DMS53 treated with DMSO at 0.1 percent for 48 hours (cell line): ENCODE results near the gene FER.
"Not testable (repeated sequence)": the region's sequence is repeated elsewhere in the genome, so short reads cannot be mapped to it uniquely, and the experiment has no call there.

Source experiments
- DNase-seq: peaks from one replicate; lab custom pipeline; 2025; ENCODE audit not compliant: unreplicated experiment; lab: John Stamatoyannopoulos, UW

Gene FER

DNA sequence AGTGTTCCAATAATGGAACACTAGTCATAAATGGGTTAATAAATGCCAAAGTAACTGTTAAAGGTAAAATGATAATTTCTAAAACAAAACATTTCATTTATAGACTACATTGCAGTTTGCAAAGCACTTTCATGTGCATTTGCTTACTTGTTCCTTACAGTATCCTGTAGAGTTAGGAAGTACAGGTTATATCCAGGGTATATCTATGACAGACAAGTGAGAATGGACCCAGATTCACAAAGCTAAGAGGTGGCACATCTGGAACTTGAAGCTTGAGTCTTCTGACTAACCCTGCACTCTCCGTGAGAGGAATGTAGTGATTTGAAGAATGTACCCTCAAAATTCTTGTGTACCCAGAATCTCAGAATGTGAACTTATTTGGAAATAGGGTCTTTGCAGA is 121.4 kb downstream of the FER start:
- no peak for DNase-seq

- no peak for DNase-seq
These were observed 128.8 kb downstream of the FER start for GRCh38 chr5:108876451-108876850.

DNA sequence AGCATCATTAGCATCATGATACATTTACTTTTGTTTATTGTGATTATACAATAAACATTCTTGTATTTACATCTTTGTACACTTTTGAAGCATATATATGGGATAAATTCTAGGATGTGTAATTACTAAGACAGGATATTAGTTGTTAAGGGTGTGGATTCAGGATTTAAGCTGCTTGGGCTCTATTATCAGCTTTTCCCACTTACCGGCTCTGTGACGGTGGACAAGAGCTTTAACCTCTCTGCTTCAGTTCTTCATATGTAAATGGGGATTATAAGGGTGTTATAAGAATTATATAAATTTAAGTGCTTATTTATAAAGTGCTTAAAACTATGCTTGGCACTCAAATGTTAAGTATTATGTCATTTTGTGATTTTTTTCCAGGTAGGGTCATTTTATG is 131.1 kb downstream of the FER start:
- no peak for DNase-seq

DNA sequence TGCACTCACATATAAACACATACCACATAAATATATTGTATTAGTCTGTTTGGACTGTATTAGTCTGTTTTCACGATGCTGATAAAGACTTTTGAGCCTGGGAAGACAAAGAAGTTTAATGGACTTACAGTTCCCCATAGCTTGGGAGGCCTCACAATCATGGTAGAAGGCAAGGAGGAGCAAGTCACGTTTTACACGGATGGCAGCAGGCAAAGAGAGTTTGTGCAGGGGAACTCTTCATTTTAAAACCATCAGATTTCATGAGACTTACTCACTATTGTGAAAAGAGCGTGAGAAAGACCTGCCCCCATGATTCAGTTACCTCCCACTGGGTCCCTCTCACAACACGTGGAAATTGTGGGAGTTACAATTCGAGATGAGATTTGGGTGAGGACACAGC is 133.4 kb downstream of the FER start:
- DNase-seq: no peak

- DNase-seq: no peak
These were observed 137.0 kb downstream of the FER start for GRCh38 chr5:108884736-108885135.

GRCh38 chr5:108898257-108898656 is 150.6 kb downstream of the FER start:
- no peak for DNase-seq

- DNase-seq: no peak
These were observed 151.0 kb downstream of the FER start for GRCh38 chr5:108898707-108899106.

DNA sequence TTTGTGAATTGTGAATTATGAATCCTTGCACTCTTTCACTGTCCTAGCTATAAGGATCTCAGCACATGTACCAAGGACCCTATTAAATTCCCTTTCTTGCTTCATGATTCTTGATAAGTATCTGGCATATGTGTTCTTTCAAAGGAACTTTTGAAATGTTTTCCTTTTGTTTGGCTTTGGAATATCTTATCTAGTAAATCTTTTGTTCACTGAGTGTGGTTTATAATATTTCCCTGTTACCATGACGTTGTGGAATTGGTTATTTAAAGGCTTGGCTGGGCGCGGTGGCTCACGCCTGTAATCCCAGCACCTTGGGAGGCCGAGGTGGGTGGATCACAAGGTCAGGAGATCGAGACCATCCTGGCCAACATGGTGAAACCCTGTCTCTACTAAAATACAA is 151.5 kb downstream of the FER start:
- not testable (repeated sequence) for DNase-seq

DNA sequence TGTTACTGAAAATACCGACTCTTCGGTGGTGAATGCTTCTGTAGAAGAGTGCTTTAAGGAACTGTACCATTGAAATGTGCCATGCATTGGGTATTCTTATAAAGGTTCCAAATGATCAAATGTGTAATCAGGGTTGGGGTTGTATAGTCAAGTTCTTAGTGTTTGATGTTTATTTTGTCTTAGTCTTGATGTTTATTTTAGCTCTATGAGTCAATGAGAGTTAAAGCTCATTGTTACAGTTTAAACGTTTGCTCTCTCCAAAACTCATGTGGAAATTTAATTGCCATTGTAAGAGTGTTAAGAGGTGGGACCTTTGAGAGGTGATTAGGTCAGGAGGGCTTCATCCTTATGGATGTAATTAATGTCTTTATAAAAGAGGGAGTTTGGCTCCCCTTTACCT is 153.0 kb downstream of the FER start:
- DNase-seq: peak; percentile 20

GRCh38 chr5:108905805-108906204 is 158.1 kb downstream of the FER start:
- DNase-seq: no peak

DNA sequence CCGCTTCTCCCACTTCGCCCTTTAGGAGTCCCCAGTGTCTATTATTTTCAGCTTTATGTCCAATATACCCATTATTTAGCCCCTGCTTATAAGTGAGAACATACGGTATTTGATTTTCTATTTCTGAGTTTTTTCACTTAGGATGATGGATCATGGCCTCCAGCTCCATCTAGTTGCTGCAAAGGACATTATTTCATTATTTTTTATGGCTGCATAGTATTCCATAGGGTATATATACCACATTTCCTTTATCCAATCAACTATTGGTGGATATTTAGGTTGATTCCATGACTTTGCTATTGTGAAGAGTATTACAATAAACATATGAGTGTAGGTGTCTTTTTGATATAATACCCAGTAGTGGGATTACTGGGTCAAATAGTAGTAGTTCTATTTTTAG is 162.9 kb downstream of the FER start:
- DNase-seq: no peak

DNA sequence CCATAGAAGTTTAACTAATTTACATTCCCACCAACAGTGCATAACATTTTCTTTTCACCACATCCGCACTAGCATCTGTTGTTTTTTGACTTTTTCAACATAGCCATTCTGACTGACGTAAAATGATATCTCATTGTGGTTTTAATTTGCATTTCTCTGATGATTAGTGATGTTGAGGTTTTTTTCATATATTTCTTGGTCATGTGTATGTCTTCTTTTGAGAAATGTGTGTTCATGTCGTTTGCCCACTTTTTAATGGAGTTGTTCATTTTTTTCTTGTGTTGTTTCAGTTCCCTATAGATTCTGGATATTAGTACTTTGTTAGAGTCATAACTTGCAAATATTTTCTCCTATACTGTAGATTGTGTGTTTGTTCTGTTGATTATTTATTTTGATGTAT is 163.4 kb downstream of the FER start:
- no peak for DNase-seq

DNA sequence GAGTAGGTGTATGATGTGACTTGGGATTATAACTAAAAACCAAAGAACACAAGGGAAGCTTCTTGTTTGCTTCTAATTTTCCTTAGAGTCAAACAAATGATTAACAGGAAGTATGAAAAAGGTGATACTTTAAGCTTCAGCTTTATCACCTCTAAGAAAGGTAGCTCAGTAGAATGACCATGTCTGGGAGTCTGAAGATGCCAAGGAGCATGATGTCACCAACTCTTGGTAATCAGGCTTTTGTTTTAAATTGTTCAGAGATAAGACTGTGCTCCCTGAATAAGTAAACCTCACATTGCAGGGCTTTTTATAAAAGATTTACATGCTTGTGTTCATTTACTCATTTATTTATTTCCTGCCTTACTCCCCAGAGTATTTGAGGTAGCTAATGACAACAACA is 169.9 kb downstream of the FER start:
- no peak for DNase-seq

DNA sequence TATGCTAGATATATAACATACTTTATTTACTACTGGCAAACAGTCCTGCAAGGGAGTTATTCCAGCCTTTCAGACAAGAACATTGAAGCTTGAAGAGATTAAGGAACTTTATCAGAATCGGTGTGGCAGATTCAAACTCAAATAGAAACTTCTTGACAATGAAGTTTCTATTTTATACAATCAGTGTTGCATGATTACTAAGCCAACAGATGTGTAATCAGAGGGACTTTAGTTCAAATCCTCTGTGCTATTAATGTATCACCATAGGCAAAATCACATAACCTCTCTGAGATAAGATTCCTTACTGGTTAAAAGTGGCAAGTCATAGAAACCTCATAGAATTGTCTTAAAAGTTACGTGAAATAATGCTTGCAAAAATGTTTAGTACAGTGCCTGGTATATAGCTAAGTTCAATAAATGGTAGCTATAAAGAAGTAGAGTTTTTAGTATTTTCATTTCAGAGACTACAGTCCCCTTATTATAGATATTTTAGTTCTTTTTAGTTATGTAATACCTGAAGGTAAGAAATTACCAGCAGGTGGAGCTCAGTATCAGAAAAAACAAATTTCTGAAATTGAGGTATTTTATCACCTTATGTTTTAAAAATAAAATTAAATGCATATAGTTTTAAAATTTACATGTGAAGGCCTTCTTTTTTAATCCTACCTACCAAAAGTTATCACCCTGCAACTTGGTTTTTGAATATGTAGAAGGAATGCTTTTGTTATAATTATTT is 172.1 kb downstream of the FER start:
- peak; percentile 3 for DNase-seq

DNA sequence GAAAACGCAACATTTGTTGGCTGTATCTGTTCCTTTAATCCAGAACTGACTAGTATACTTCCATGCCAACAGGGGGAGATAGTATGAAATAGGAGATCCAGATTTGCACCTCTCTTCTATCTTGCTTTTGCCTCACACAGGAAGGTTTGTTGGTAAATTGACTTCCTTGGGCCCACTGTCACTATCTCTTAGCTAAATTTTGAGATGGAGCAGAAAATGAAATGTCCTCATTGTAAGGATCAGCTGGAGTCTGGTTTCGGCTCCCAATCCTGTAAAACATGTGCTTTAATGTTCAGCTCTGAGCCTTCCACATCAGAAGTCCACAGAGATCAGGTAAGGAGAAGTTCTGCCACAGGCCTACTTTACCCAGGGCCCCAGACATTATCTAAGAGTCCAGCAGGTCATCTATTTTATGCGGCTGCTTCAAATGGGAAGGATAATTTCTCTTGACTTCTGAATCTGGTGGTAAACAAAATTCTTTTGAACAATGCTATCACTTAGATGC is 176.8 kb downstream of the FER start:
- no peak for DNase-seq

GRCh38 chr5:108925073-108925472 is 177.4 kb downstream of the FER start:
- no peak for DNase-seq

GRCh38 chr5:108930107-108930506 is 182.4 kb downstream of the FER start:
- no peak for DNase-seq

GRCh38 chr5:108935611-108936010 is 187.9 kb downstream of the FER start:
- DNase-seq: no peak

DNA sequence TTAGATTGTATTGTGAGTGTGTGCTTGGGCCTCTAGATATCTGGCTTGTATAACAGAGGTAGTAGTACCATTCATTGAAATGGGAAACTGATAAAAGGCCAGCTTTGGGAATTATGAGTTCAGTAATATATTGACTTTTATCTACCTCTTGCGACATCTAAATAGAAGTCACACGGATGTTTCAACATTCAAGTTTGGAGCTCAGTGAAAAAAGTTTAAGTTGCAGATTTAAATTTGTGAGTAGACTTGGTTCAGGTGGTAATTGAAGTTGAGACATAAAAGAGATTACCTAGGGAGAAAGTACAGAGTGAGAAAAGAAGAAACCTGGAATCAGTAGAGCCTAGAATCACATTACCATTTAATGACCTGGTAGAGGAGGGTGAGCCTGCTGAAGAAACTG is 189.5 kb downstream of the FER start:
- DNase-seq: no peak

DNA sequence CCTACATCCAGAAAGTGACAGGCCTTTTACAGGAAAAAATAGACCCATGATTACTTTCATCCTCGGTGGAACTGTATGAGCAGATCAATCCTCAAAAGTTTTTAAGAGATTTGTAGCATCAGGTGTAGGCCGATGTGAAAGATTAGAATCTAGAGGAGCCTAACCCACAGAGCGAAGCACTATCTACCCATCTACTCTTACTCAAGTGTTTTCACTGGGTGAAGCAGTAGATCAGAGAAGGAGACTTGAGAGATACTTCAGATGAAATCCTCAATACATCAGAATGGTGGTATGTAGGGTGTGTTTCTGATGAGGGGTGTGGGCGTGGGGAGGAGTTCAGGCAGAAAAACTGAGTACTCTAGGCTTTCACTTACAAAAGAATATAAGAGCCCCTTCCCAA is 192.8 kb downstream of the FER start:
- no peak for DNase-seq

DNA sequence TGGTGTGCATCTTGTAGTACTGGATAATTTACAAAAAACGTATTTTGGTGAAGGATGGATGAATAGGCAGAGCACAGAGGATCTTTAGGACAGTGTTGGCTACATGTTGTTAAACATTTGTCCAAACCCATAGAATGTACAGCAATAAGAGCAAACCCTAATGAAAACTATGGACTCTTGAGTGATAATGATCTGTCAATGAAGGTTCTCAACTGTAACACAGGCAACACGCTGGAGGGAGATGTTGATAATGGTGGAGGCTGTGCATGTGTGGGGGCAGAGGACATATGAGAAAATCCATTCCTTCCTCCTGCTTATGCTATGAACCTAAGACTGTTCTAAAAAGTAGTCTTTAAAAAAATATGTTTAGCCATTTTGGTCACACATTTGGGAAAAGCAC is 194.0 kb downstream of the FER start:
- no peak for DNase-seq

GRCh38 chr5:108942701-108943100 is 195.0 kb downstream of the FER start:
- no peak for DNase-seq

GRCh38 chr5:108945094-108945493 is 197.4 kb downstream of the FER start:
- DNase-seq: no peak
